GM12878 (cell line): ENCODE results near the gene ZNF134.

Experiments
- NKRF ChIP-seq: fragments of 450-650 bp; conservative IDR thresholded peaks from 2 replicates; pipeline ENCODE4 v1.6.1; 2017; ENCODE audit warnings: mild to moderate bottlenecking, moderate library complexity
- POLR2A ChIP-seq: IDR thresholded peaks from 2 replicates; pipeline ENCODE4 v1.6.1; 2011; ENCODE audit warnings: low read depth, mild to moderate bottlenecking, low read length
- POLR2AphosphoS2 ChIP-seq: IDR thresholded peaks from 2 replicates; pipeline ENCODE4 v1.6.1; 2011; ENCODE audit warnings: low read depth, mild to moderate bottlenecking, low read length, improper control_type of control experiment, moderate library complexity
- POLR2AphosphoS5 ChIP-seq: IDR thresholded peaks from 2 replicates; pipeline ENCODE4 v1.6.1; 2011; ENCODE audit warnings: mild to moderate bottlenecking, low read length, inconsistent platforms
- SMARCA5 ChIP-seq: fragments of 450-650 bp; IDR thresholded peaks from 2 replicates; pipeline ENCODE4 v1.6.1; 2017; ENCODE audit warnings: mild to moderate bottlenecking
- STAT1 ChIP-seq: fragments of 450-650 bp; conservative IDR thresholded peaks from 2 replicates; pipeline ENCODE4 v1.6.1; 2014; ENCODE audit warnings: antibody characterized with exemption, mild to moderate bottlenecking
- TCF12 ChIP-seq: IDR thresholded peaks from 2 replicates; pipeline ENCODE4 v1.6.1; 2011; ENCODE audit warnings: low read depth, mild to moderate bottlenecking, low read length

GRCh38 chr19:57572415-57572947 is 41.6 kb upstream of the ZNF134 start:
- TF ChIP-seq TCF12 = no peak
- no peak for TF ChIP-seq STAT1
- TF ChIP-seq SMARCA5 = no peak
- no peak for TF ChIP-seq POLR2AphosphoS2
- TF ChIP-seq POLR2A = no peak
- TF ChIP-seq NKRF = no peak
- no peak for TF ChIP-seq POLR2AphosphoS5
